H9 (cell line): Measurements from ENCODE around the gene SHISA7. TPM values are rescaled to one million over a fixed set of nuclear protein-coding genes. Genes with fewer than 3 reads are reported as not detected.

Experiments used
- DNase-seq: peaks from one replicate; pipeline ENCODE4 v3.0.0-alpha.2; 2017
- H2AFZ ChIP-seq: one replicate; pipeline ENCODE4 v1.6.1; 2013; ENCODE audit warnings: mild to moderate bottlenecking, low read length, control low read depth, moderate library complexity
- H2AK5ac ChIP-seq: 2 replicates; pipeline ENCODE4 v1.6.1; 2013; ENCODE audit warnings: low read length, control low read depth, mixed read lengths; ENCODE audit not compliant: insufficient read length
- H2BK120ac ChIP-seq: one replicate; pipeline ENCODE4 v1.6.1; 2013; ENCODE audit warnings: low read depth, mild to moderate bottlenecking, low read length, control low read depth, inconsistent platforms; ENCODE audit not compliant: poor library complexity, severe bottlenecking
- H2BK12ac ChIP-seq: 2 replicates; pipeline ENCODE4 v1.6.1; 2013; ENCODE audit warnings: low read length, control low read depth, mixed read lengths, low read depth; ENCODE audit not compliant: insufficient read length
- H2BK15ac ChIP-seq: 2 replicates; pipeline ENCODE4 v1.6.1; 2013; ENCODE audit warnings: low read depth, low read length, control low read depth
- H2BK20ac ChIP-seq: one replicate; pipeline ENCODE4 v1.6.1; 2013; ENCODE audit warnings: low read depth, mild to moderate bottlenecking, low read length, control low read depth, inconsistent platforms; ENCODE audit not compliant: poor library complexity, severe bottlenecking
- H2BK5ac ChIP-seq: 2 replicates; pipeline ENCODE4 v1.6.1; 2013; ENCODE audit warnings: low read length, control low read depth, mixed read lengths; ENCODE audit not compliant: insufficient read length
- H3K14ac ChIP-seq: 2 replicates; pipeline ENCODE4 v1.6.1; 2013; ENCODE audit warnings: low read length, control low read depth; ENCODE audit not compliant: insufficient read depth
- H3K18ac ChIP-seq: 2 replicates; pipeline ENCODE4 v1.6.1; 2013; ENCODE audit warnings: low read depth, mild to moderate bottlenecking, mixed read lengths, low read length, control low read depth; ENCODE audit not compliant: insufficient read length
- H3K23ac ChIP-seq: 2 replicates; pipeline ENCODE4 v1.6.1; 2013; ENCODE audit warnings: low read length, control low read depth, mixed read lengths, low read depth; ENCODE audit not compliant: insufficient read length
- H3K23me2 ChIP-seq: 2 replicates; pipeline ENCODE4 v1.6.1; 2013; ENCODE audit warnings: low read depth, mild to moderate bottlenecking, mixed read lengths, low read length, control low read depth; ENCODE audit not compliant: insufficient read length, poor library complexity, severe bottlenecking
- H3K27ac ChIP-seq: 2 replicates; pipeline ENCODE4 v1.5.1; 2013; ENCODE audit warnings: low read length, control low read depth, mixed read lengths, low read depth; ENCODE audit not compliant: insufficient read length
- H3K27me3 ChIP-seq: 2 replicates; pipeline ENCODE4 v1.6.1; 2013; ENCODE audit warnings: low read length, control low read depth, inconsistent platforms; ENCODE audit not compliant: insufficient read depth
- H3K4ac ChIP-seq: 2 replicates; pipeline ENCODE4 v1.6.1; 2013; ENCODE audit warnings: low read depth, mild to moderate bottlenecking, control low read depth, inconsistent platforms, low read length, moderate library complexity
- H3K4me1 ChIP-seq: 2 replicates; pipeline ENCODE4 v1.6.1; 2013; ENCODE audit warnings: low read length, control low read depth, inconsistent platforms; ENCODE audit not compliant: insufficient read depth
- H3K4me2 ChIP-seq: 2 replicates; pipeline ENCODE4 v1.6.1; 2013; ENCODE audit warnings: low read length, control low read depth, mixed read lengths; ENCODE audit not compliant: insufficient read length, insufficient read depth
- H3K56ac ChIP-seq: 2 replicates; pipeline ENCODE4 v1.6.1; 2013; ENCODE audit warnings: low read depth, mild to moderate bottlenecking, mixed read lengths, low read length, control low read depth; ENCODE audit not compliant: insufficient read length
- H3K79me1 ChIP-seq: 2 replicates; pipeline ENCODE4 v1.6.1; 2013; ENCODE audit warnings: low read depth, mild to moderate bottlenecking, moderate library complexity, low read length, control low read depth, inconsistent platforms; ENCODE audit not compliant: insufficient read depth, poor library complexity, severe bottlenecking
- H3K79me2 ChIP-seq: 2 replicates; pipeline ENCODE4 v1.6.1; 2013; ENCODE audit warnings: low read length, control low read depth, inconsistent platforms; ENCODE audit not compliant: insufficient read depth
- H3K9ac ChIP-seq: 2 replicates; pipeline ENCODE4 v1.6.1; 2013; ENCODE audit warnings: low read length, control low read depth, mixed read lengths; ENCODE audit not compliant: insufficient read length; ENCODE audit errors: extremely low read depth
- H3K9me3 ChIP-seq: one replicate; pipeline ENCODE4 v1.6.1; 2013; ENCODE audit warnings: low read depth, low read length, inconsistent platforms; ENCODE audit not compliant: control insufficient read depth
- H3T11ph ChIP-seq: one replicate; pipeline ENCODE4 v1.6.1; 2013; ENCODE audit warnings: mild to moderate bottlenecking, low read length, control low read depth, inconsistent platforms
- H4K20me1 ChIP-seq: one replicate; pipeline ENCODE4 v1.6.1; 2013; ENCODE audit not compliant: control insufficient read depth, insufficient read length, insufficient read depth
- H4K5ac ChIP-seq: 2 replicates; pipeline ENCODE4 v1.6.1; 2013; ENCODE audit warnings: low read depth, mild to moderate bottlenecking, mixed read lengths, low read length, control low read depth; ENCODE audit not compliant: insufficient read length
- H4K8ac ChIP-seq: replicated peaks from 2 replicates; pipeline ENCODE4 v1.6.1; 2013; ENCODE audit warnings: low read length, control low read depth, mixed read lengths, low read depth; ENCODE audit not compliant: insufficient read length
- H4K91ac ChIP-seq: 2 replicates; pipeline ENCODE4 v1.6.1; 2013; ENCODE audit warnings: low read depth, mild to moderate bottlenecking, moderate library complexity, mixed read lengths, low read length, control low read depth; ENCODE audit not compliant: insufficient read length
- H3K27ac Mint-ChIP-seq, 3 experiments: 2 replicates in 2 of 3; 3 replicates in 1 of 3; pipeline ENCODE4 v1.8.0; 2020 to 2021; ENCODE audit warnings: mixed read lengths in 3 of 3, mild to moderate bottlenecking in 1 of 3, moderate library complexity in 1 of 3
- H3K27me3 Mint-ChIP-seq: 2 replicates; pipeline ENCODE4 v1.8.0; 2021; ENCODE audit warnings: low read depth, mild to moderate bottlenecking, moderate library complexity, mixed read lengths
- H3K36me3 Mint-ChIP-seq, 3 experiments: 2 replicates in 2 of 3; 3 replicates in 1 of 3; pipeline ENCODE4 v1.8.0; 2020 to 2021; ENCODE audit warnings: low read depth in 3 of 3, mixed read lengths in 3 of 3; ENCODE audit not compliant: insufficient read depth in 1 of 3
- H3K4me1 Mint-ChIP-seq, 2 experiments: 2 replicates each; pipeline ENCODE4 v1.8.0; 2020; ENCODE audit warnings: mixed read lengths in 2 of 2
- H3K4me3 Mint-ChIP-seq, 2 experiments: 2 replicates in 1 of 2; 3 replicates in 1 of 2; pipeline ENCODE4 v1.8.0; 2020 to 2021; ENCODE audit warnings: mild to moderate bottlenecking in 2 of 2, mixed read lengths in 2 of 2, moderate library complexity in 1 of 2
- H3K9me3 Mint-ChIP-seq, 2 experiments: 2 replicates in 1 of 2; 3 replicates in 1 of 2; pipeline ENCODE4 v1.8.0; 2020; ENCODE audit warnings: mild to moderate bottlenecking in 2 of 2, mixed read lengths in 2 of 2, moderate library complexity in 1 of 2
- CTCF ChIP-seq: fragments of 200-600 bp; sonication (generic); conservative IDR thresholded peaks from 3 replicates; pipeline ENCODE4 v1.8.0; 2021; ENCODE audit warnings: antibody characterized with exemption, mild to moderate bottlenecking
- WGBS: extraction: QIAGEN DNeasy Blood & Tissue Kit; methylation state at CpG from one replicate; pipeline ENCODE4 v1.1.7; 2013; ENCODE audit warnings: missing lambda C conversion rate, low lambda C conversion rate, mixed read lengths; ENCODE audit not compliant: insufficient read length; ENCODE audit errors: extremely low coverage; 5-methylcytosine and 5-hydroxymethylcytosine counted together
- total RNA-seq: library from RNA; stranded (reverse); gene quantifications from 2 replicates; pipeline ENCODE4 v1.2.1, GENCODE V29; 2021

SHISA7 gene
- total RNA-seq, 1 experiment from 2014 or later, result 0.31 TPM

DNA sequence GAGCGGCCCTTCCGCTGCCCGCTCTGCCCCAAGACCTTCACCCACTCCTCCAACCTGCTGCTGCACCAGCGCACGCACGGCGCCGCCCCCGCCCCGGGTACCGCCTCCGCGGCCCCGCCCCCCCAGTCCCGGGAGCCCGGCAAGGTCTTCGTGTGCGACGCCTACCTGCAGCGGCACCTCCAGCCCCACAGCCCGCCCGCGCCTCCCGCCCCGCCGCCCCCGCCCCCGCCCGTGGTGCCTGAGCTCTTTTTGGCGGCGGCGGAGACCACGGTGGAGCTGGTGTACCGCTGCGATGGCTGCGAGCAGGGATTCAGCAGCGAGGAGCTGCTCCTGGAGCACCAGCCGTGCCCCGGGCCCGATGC lies 38.7 kb upstream of the SHISA7 start:
- H3K4me1 Mint-ChIP-seq, result peaks cover 16 to 40% of the 10 kb centered on the region in 2 experiments
- H3K27ac ChIP-seq, result no peak overlapping the region
- H3K56ac ChIP-seq, result no peak overlapping the region
- H3K27me3 Mint-ChIP-seq, result no peaks in the 10 kb centered on the region
- no CpG with 5 or more reads among the region's 40 CpGs for WGBS
- no peak overlapping the region for H3K23ac ChIP-seq
- H3K79me1 ChIP-seq, result no peaks in the 10 kb centered on the region
- H3K9me3 ChIP-seq, result no peaks in the 10 kb centered on the region
- H3T11ph ChIP-seq, result no peak overlapping the region
- H3K14ac ChIP-seq, result no peak overlapping the region
- no peaks in the 10 kb centered on the region for H3K4me1 ChIP-seq
- DNase-seq, result peak; percentile 77
- H3K36me3 Mint-ChIP-seq, result peaks cover 2 to 19% (median 8%) of the 10 kb centered on the region in 3 experiments; a peak in 5 of 7 replicates
- no peak overlapping the region for H3K4me2 ChIP-seq
- no peak overlapping the region for H2BK20ac ChIP-seq
- no peak overlapping the region for H4K91ac ChIP-seq
- no peaks in the 10 kb centered on the region for H4K20me1 ChIP-seq
- no peaks in the 10 kb centered on the region for H3K9me3 Mint-ChIP-seq
- H2BK120ac ChIP-seq, result no peak overlapping the region
- no peak overlapping the region for H2BK15ac ChIP-seq
- H3K9ac ChIP-seq, result no peak overlapping the region
- H2AK5ac ChIP-seq, result no peak overlapping the region
- no peak overlapping the region for H2BK5ac ChIP-seq
- TF ChIP-seq CTCF, result no peak
- no peak overlapping the region for H4K8ac ChIP-seq
- no peak overlapping the region for H3K4ac ChIP-seq
- no peaks in the 10 kb centered on the region for H3K79me2 ChIP-seq
- no peak overlapping the region for H3K27ac Mint-ChIP-seq
- peaks cover 3% of the 10 kb centered on the region for H3K23me2 ChIP-seq
- no peak overlapping the region for H3K18ac ChIP-seq
- no peak overlapping the region for H2AFZ ChIP-seq
- no peak overlapping the region for H2BK12ac ChIP-seq
- H3K27me3 ChIP-seq, result no peaks in the 10 kb centered on the region
- no peak overlapping the region for H4K5ac ChIP-seq
- H3K4me3 Mint-ChIP-seq, result no peak overlapping the region; a peak in 1 of 5 replicates
